T-cell (primary cell): ENCODE data around the gene GALNS. TPM values are rescaled to one million over a fixed set of nuclear protein-coding genes. Genes with fewer than 3 reads are reported as not detected.

Source experiments
- ATAC-seq, 4 experiments: fragments of 200-7000 bp in 3 of 4; fragments of 150-1000 bp in 1 of 4; cut with Tn5 transposase; replicated peaks in 1 of 4; 1 replicate in 3 of 4; 2 replicates in 1 of 4; pipeline ENCODE4 v1.10.0; 2021; ENCODE audit warnings: moderate library complexity in 3 of 4, mild to moderate bottlenecking in 2 of 4, moderate number of reproducible peaks in 1 of 4
- CTCF ChIA-PET, 2 donors: fragments of 300-600 bp; sonication (Branson Sonifier 250); formaldehyde crosslinking; loops; one replicate each; lab custom pipeline; 2022; ENCODE audit warnings: antibody characterized with exemption in 2 of 2; lab: Charles Lee
- POLR2A ChIA-PET, 2 donors: fragments of 300-600 bp; sonication (Branson Sonifier 250); formaldehyde crosslinking; loops; one replicate each; lab custom pipeline; 2022; ENCODE audit warnings: antibody characterized with exemption in 2 of 2; lab: Charles Lee
- DNase-seq, 35 experiments: peaks; one replicate each; pipeline versions ENCODE4 v3.0.0 to v3.0.0-alpha.2; 2013 to 2023
- H3K27ac ChIP-seq: one replicate; pipeline ENCODE4 v1.5.1; 2013; ENCODE audit warnings: low read length
- H3K27me3 ChIP-seq, 2 experiments: replicated peaks in 1 of 2; 1 replicate in 1 of 2; 2 replicates in 1 of 2; pipeline versions ENCODE4 v1.6.1 to v1.7.0; 2013; ENCODE audit warnings: low read length in 1 of 2, mixed read lengths in 1 of 2; ENCODE audit not compliant: control insufficient read depth in 2 of 2, insufficient read depth in 2 of 2; ENCODE audit errors: extremely low read depth in 1 of 2
- H3K36me3 ChIP-seq, 2 donors: 1 replicate in 1 of 2; 2 replicates in 1 of 2; pipeline versions ENCODE4 v1.6.1 to v1.7.0; 2013; ENCODE audit warnings: low read length in 1 of 2; ENCODE audit not compliant: control insufficient read depth in 2 of 2, insufficient read depth in 1 of 2; ENCODE audit errors: extremely low read depth in 1 of 2
- H3K4me1 ChIP-seq, 2 experiments: 1 replicate in 1 of 2; 2 replicates in 1 of 2; pipeline versions ENCODE4 v1.6.1 to v1.7.0; 2013; ENCODE audit warnings: low read length in 2 of 2, mixed read lengths in 1 of 2; ENCODE audit not compliant: insufficient read depth in 2 of 2, control insufficient read depth in 1 of 2; ENCODE audit errors: extremely low read depth in 1 of 2
- H3K4me3 ChIP-seq, 2 donors: 1 replicate in 1 of 2; 2 replicates in 1 of 2; pipeline versions ENCODE4 v1.5.1 to v1.7.0; 2013; ENCODE audit warnings: mild to moderate bottlenecking in 2 of 2, low read length in 1 of 2, moderate library complexity in 1 of 2; ENCODE audit not compliant: control insufficient read depth in 1 of 2; ENCODE audit errors: extremely low read depth in 1 of 2
- H3K9me3 ChIP-seq: 2 replicates; pipeline ENCODE4 v1.7.0; 2013
- H3K27ac Mint-ChIP-seq, 2 donors: one replicate each; pipeline ENCODE4 v1.8.0; 2020 to 2021; ENCODE audit warnings: mild to moderate bottlenecking in 2 of 2, mixed read lengths in 2 of 2
- H3K27me3 Mint-ChIP-seq, 2 donors: one replicate each; pipeline ENCODE4 v1.8.0; 2021 to 2022; ENCODE audit warnings: mixed read lengths in 2 of 2
- H3K36me3 Mint-ChIP-seq: one replicate; pipeline ENCODE4 v1.8.0; 2021; ENCODE audit warnings: mixed read lengths
- H3K4me1 Mint-ChIP-seq, 3 donors: one replicate each; pipeline ENCODE4 v1.8.0; 2020 to 2022; ENCODE audit warnings: mixed read lengths in 3 of 3, mild to moderate bottlenecking in 1 of 3
- H3K4me3 Mint-ChIP-seq, 3 donors: one replicate each; pipeline ENCODE4 v1.8.0; 2020 to 2022; ENCODE audit warnings: mild to moderate bottlenecking in 3 of 3, mixed read lengths in 3 of 3, moderate library complexity in 3 of 3
- H3K9me3 Mint-ChIP-seq, 3 donors: one replicate each; pipeline ENCODE4 v1.8.0; 2020 to 2022; ENCODE audit warnings: mixed read lengths in 3 of 3
- WGBS: methylation state at CpG from one replicate; pipeline ENCODE4 v1.1.5; 2013; ENCODE audit warnings: missing lambda C conversion rate; ENCODE audit not compliant: insufficient coverage; 5-methylcytosine and 5-hydroxymethylcytosine counted together
- total RNA-seq, 35 experiments: library from RNA in 6 of 35; stranded (reverse) in 6 of 35; fragments of 120-200 nt in 1 of 35; gene quantifications; one replicate each; pipeline versions ENCODE4 v1.2.1 to v1.2.4 and lab custom pipeline; 2013 to 2026

Gene GALNS
- total RNA-seq, 5 donors from 2014 or later (not counting 1 experiment from before 2014, with no cell fraction given), result 47.6 to 68.4 (median 58.4) TPM

DNA sequence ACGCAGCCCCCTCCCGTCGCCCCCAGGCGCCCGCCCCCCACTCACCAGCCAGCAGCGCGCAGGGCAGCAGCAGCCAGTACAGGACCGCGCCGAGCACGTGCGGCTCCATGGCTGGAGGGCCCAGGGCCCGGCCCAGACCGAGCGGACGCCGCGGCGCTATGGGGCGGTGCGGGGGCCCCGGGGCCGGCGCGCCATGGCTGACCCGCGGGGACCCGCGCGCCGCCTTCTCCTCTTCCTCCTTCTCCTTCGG, 72.0 kb downstream of the GALNS start:
- no peaks in the 10 kb centered on the region for H3K27me3 ChIP-seq
- peak overlapping the region; percentile 39 to 54 for H3K4me3 ChIP-seq
- DNase-seq (peak in 1 of 35 experiments; percentile 34), ATAC-seq (peak; percentile 1 to 10 (median 6))
- Mint-ChIP-seq H3K36me3 (no peaks in the 10 kb centered on the region), H3K4me1 (peaks cover 44 to 47% (median 45%) of the 10 kb centered on the region in 3 donors), H3K4me3 (peak overlapping the region in 1 of 3 donors; percentile 66), H3K9me3 (no peaks in the 10 kb centered on the region), H3K27ac (no peak overlapping the region), H3K27me3 (no peaks in the 10 kb centered on the region)
- H3K27ac ChIP-seq, result no peak overlapping the region
- peaks cover 0 to under 1% of the 10 kb centered on the region in 2 donors for H3K36me3 ChIP-seq
- WGBS, result under 1% methylated on average over 31 of the region's 32 CpGs
- ChIA-PET POLR2A (no interaction called here), CTCF (interaction anchor here (0.6 to 1.5 kb wide), 4 partner anchors 18 to 95 kb away, joined by 3 to 7 read pairs (median 4); no protein-coding TSS in a partner anchor)
- H3K9me3 ChIP-seq, result no peaks in the 10 kb centered on the region
- H3K4me1 ChIP-seq, result peaks cover 33 to 59% of the 10 kb centered on the region in 2 experiments

GRCh38 chr16:88784074-88784855, 72.5 kb downstream of the GALNS start:
- peak in 10 of 35 experiments; percentile 18 to 68 (median 46) for DNase-seq
- peak in 1 of 4 experiments; percentile 12 for ATAC-seq
- ChIA-PET CTCF (interaction anchor here (0.6 to 1.5 kb wide), 4 partner anchors 19 to 94 kb away, joined by 3 to 7 read pairs (median 4); no protein-coding TSS in a partner anchor), POLR2A (no interaction called here)
- H3K36me3 ChIP-seq, result peaks cover 0 to 5% of the 10 kb centered on the region in 2 donors
- H3K4me1 Mint-ChIP-seq, result peaks cover 44 to 47% (median 44%) of the 10 kb centered on the region in 3 donors
- H3K27me3 Mint-ChIP-seq, result no peaks in the 10 kb centered on the region
- H3K27me3 ChIP-seq, result no peaks in the 10 kb centered on the region
- H3K4me3 ChIP-seq, result peak overlapping the region; percentile 39 to 54
- H3K4me3 Mint-ChIP-seq, result peak overlapping the region; percentile 66 to 80 (median 74)
- peaks cover 31 to 59% of the 10 kb centered on the region in 2 experiments for H3K4me1 ChIP-seq
- H3K27ac Mint-ChIP-seq, result peak overlapping the region; percentile 80 to 96
- no peaks in the 10 kb centered on the region for H3K9me3 ChIP-seq
- 1% methylated on average over 65 of the region's 74 CpGs for WGBS
- H3K36me3 Mint-ChIP-seq, result no peaks in the 10 kb centered on the region
- no peaks in the 10 kb centered on the region for H3K9me3 Mint-ChIP-seq
- peak overlapping the region; percentile 79 for H3K27ac ChIP-seq

GRCh38 chr16:88783391-88784073, 73.2 kb downstream of the GALNS start:
- DNase-seq (peak in 2 of 35 experiments; percentile 19 to 53), ATAC-seq (no peak)
- no peaks in the 10 kb centered on the region for H3K9me3 Mint-ChIP-seq
- H3K4me3 ChIP-seq, result peak overlapping the region; percentile 35 to 54
- no peaks in the 10 kb centered on the region for H3K36me3 Mint-ChIP-seq
- ChIA-PET POLR2A (interaction anchor here in 1 of 2 donors (0.6 kb wide), 1 partner anchor 409 kb away, joined by 3 read pairs; no protein-coding TSS in a partner anchor), CTCF (interaction anchor here (0.5 to 1.5 kb wide), 3 partner anchors 14 to 34 kb away, joined by 3 read pairs; no protein-coding TSS in a partner anchor)
- peaks cover 0 to 5% of the 10 kb centered on the region in 2 donors for H3K36me3 ChIP-seq
- peaks cover 45 to 50% (median 46%) of the 10 kb centered on the region in 3 donors for H3K4me1 Mint-ChIP-seq
- H3K27me3 ChIP-seq, result no peaks in the 10 kb centered on the region
- H3K27ac Mint-ChIP-seq, result peak overlapping the region; percentile 91 to 96
- peaks cover 31 to 62% of the 10 kb centered on the region in 2 experiments for H3K4me1 ChIP-seq
- no peaks in the 10 kb centered on the region for H3K27me3 Mint-ChIP-seq
- no peaks in the 10 kb centered on the region for H3K9me3 ChIP-seq
- H3K27ac ChIP-seq, result peak overlapping the region; percentile 79
- H3K4me3 Mint-ChIP-seq, result peak overlapping the region; percentile 66 to 74 (median 71)
- WGBS, result 19% methylated on average over 27 of the region's 27 CpGs

DNA sequence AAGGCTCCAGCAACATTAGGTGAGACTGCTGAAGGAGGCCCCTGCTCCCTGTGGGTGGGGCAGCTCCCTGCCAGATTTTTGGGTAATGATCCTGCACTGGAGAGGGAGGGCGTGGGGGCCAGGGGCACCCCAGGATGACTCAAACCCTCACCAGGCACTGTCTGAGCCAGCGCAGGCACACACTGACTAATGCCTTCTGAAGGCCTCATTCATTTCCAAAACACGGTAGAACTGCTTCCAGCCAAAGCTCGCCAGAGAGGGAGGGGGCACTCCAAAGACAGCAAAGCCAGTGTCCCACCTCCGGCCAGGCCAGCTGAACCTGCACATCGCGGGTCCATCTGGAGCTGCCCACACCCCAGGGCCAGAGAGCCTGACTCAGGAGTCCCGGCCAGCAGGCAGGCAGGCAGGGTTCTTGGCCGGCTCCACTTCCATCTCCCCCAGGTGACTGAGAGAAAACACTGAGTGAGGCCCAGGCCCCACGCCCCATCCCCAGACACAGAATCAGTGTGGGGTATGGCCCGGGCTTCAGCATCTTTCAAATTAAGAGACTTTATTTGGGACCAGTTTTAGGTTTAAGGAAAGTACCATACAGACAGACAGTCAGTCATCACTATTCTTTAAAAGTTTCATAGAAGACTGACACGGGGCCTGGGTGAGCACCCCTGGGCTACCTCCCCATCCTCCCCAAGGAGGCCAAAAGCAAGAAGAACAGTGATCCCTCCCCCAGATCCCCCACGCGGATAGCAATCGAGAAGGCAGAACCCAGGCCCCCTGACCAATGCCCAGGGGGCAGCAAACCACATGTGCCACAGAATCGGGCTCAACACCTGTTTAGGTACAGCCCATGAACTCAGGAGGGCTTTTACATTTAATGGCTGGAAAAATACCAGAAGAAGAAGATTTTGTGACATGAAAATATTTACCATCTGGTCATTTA, 74.0 kb downstream of the GALNS start:
- H3K36me3 ChIP-seq, result peaks cover 0 to 5% of the 10 kb centered on the region in 2 donors
- H3K27ac ChIP-seq, result peak overlapping the region; percentile 79
- Mint-ChIP-seq H3K4me3 (peak overlapping the region; percentile 66 to 74 (median 71)), H3K4me1 (peaks cover 51 to 54% (median 52%) of the 10 kb centered on the region in 3 donors), H3K36me3 (no peaks in the 10 kb centered on the region), H3K27me3 (no peaks in the 10 kb centered on the region), H3K27ac (peak overlapping the region; percentile 91 to 96), H3K9me3 (no peaks in the 10 kb centered on the region)
- ATAC-seq (peak in 1 of 4 experiments; percentile 12), DNase-seq (peak in 3 of 35 experiments; percentile 50 to 66 (median 61))
- WGBS, result 20% methylated on average over 10 of the region's 16 CpGs
- ChIA-PET CTCF (interaction anchor here (0.5 to 1.5 kb wide), 4 partner anchors 15 to 40 kb away, joined by 3 read pairs; no protein-coding TSS in a partner anchor), POLR2A (no interaction called here)
- H3K4me3 ChIP-seq, result peak overlapping the region; percentile 8 to 54
- peaks cover 31 to 70% of the 10 kb centered on the region in 2 experiments for H3K4me1 ChIP-seq
- H3K9me3 ChIP-seq, result no peaks in the 10 kb centered on the region
- H3K27me3 ChIP-seq, result no peaks in the 10 kb centered on the region

- H3K27ac Mint-ChIP-seq, result peak overlapping the region; percentile 91 to 96
- DNase-seq, result peak in 33 of 35 experiments; percentile 29 to 77 (median 52)
- H3K27ac ChIP-seq, result peak overlapping the region; percentile 79
- 13% methylated on average over 28 of the region's 28 CpGs for WGBS
- peak overlapping the region; percentile 28 to 40 for H3K4me3 ChIP-seq
- H3K27me3 Mint-ChIP-seq, result no peaks in the 10 kb centered on the region
- H3K9me3 ChIP-seq, result no peaks in the 10 kb centered on the region
- peaks cover 0 to 9% of the 10 kb centered on the region in 2 donors for H3K36me3 ChIP-seq
- peak overlapping the region; percentile 66 to 74 (median 71) for H3K4me3 Mint-ChIP-seq
- CTCF ChIA-PET, result interaction anchor here (0.5 to 1.6 kb wide), 7 partner anchors 32 to 386 kb away, joined by 3 to 4 read pairs (median 3); no protein-coding TSS in a partner anchor
- peak; percentile 64 to 67 (median 66) for ATAC-seq
- POLR2A ChIA-PET, result no interaction called here
- H3K4me1 Mint-ChIP-seq, result peaks cover 51 to 60% (median 53%) of the 10 kb centered on the region in 3 donors
- H3K4me1 ChIP-seq, result peaks cover 31 to 77% of the 10 kb centered on the region in 2 experiments
- H3K36me3 Mint-ChIP-seq, result no peaks in the 10 kb centered on the region
- H3K27me3 ChIP-seq, result no peaks in the 10 kb centered on the region
- no peaks in the 10 kb centered on the region for H3K9me3 Mint-ChIP-seq
These were observed 75.3 kb downstream of the GALNS start for GRCh38 chr16:88781140-88782077.
